T-helper 1 cell treated with Interleukin-12 subunit alpha and Interleukin-12 subunit beta and Interleukin-4 antibody, amounts not matched to agents 30 ng/mL and 1 ng/mL, for 36 hours (primary cell): ENCODE data around the gene VEGFC. TPM values are rescaled to one million over a fixed set of nuclear protein-coding genes. Genes with fewer than 3 reads are reported as not detected.

Experiments used
- intact Hi-C: fragments of 100-400 bp; cut with micrococcal nuclease; formaldehyde crosslinking; loops from one replicate; pipeline ENCODE4 v1.15.1; 2024
- total RNA-seq: library from RNA; stranded (reverse); gene quantifications from 2 replicates; pipeline ENCODE4 v1.2.3, GENCODE V29; 2022

Gene VEGFC, protein sequence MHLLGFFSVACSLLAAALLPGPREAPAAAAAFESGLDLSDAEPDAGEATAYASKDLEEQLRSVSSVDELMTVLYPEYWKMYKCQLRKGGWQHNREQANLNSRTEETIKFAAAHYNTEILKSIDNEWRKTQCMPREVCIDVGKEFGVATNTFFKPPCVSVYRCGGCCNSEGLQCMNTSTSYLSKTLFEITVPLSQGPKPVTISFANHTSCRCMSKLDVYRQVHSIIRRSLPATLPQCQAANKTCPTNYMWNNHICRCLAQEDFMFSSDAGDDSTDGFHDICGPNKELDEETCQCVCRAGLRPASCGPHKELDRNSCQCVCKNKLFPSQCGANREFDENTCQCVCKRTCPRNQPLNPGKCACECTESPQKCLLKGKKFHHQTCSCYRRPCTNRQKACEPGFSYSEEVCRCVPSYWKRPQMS
- not detected in 2 replicates for total RNA-seq

DNA sequence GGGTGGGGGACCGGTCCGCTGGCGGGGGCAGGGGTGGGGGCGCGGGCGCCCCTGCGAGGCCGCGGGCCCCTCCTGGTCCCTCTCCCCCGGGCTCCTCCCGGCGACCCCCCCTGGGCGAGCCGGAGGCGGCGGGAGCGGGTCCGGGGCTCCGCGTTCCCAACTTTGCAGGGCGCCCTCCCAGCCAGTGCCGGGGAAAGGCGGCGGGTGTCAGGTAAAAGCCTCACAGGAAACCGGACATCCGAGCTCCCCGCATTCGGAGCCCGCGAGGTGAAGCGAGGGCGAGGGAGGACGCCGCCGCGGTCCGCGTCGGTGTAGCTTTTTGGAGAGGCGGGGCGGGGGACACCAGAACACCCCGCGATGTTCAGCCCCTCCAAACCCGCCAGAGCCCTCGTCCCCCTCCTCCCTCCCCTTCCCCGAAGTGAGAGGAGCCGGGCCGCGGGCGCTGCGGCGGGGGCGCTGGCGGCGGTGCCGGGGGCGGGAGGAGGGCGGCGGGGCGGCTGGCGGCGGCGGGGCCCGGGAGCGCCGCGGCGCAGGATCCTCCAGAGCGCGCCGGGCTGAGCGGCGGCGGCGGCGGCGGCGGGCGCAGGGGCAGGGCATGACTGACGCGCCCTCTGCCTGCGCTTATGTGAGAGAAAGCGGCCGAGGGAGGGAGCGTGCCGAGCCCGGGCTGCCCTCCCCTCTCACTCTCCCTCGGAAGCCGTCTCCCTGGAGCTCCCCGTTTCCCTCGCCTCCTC is at the start of gene VEGFC:
VEGFC (minus strand) TSS at position 597 of the 734 bp plus-strand sequence. CDS start 611 bp downstream, outside the sequence.
- intact Hi-C loops: no loop called here

DNA sequence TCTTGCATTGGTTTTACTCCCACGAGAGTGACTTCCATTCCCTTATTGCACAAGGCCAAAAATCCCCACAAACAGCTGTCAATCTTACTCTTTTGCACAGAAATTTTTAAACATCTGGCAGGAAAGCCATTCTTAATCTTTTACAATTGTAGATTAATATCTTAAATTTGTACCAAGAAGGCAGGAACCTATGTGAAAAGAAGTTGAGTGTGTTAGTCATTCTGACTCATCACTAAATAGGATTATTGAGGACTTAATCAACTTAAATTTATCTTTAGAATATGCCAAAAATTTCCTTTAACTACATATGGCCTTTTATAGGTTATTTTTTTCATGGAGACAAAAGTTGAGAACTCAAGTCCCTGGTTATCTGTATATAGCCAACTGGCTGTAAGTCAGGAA is 49.0 kb upstream of the VEGFC start:
- intact Hi-C loops: no loop called here

DNA sequence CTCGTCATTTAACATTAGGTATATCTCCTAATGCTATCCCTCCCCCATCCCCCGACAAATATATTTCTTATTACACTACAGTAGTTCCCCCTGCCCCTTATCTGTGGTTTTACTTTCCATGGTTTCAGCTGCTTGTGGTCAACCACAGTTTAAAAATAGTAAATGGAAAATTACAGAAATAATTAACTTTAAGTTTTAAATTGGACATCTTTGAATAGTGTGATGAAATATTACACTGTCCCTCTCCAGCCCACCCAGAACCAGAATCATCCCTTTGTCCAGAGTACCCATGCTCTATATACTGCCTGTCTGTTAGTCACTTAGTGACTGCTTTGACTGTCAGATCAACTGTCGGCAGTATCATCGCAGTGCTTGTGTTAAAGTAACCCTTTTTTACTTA is 47.4 kb upstream of the VEGFC start:
- intact Hi-C loops: no loop called here

DNA sequence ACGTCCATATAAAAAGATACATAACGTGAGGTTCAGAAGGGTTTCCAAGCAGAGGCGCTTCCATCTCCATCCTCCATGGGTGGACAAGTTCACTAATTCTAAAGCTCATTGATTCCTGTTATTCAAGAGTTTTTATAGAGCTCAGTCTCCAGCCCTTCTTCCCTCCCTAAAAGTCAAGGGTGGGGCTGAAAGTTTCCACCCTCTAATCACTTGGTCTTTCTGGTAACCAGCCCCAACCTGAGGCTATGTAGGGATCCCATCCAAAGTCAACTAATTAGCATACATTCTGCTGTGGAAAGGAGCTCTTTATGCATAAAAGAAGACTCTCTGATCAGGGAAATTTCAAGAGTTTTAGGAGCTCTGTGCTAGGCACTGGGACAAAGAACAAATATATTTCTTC is 46.9 kb upstream of the VEGFC start:
- intact Hi-C loops: no loop called here

GRCh38 chr4:176838601-176839433 is 46.1 kb upstream of the VEGFC start:
- intact Hi-C loops: no loop called here

GRCh38 chr4:176837169-176837895 is 44.6 kb upstream of the VEGFC start:
- intact Hi-C loops: no loop called here

GRCh38 chr4:176834531-176834930 is 41.8 kb upstream of the VEGFC start:
- intact Hi-C loops: no loop called here

GRCh38 chr4:176833400-176834175 is 40.9 kb upstream of the VEGFC start:
- intact Hi-C loops: no loop called here

DNA sequence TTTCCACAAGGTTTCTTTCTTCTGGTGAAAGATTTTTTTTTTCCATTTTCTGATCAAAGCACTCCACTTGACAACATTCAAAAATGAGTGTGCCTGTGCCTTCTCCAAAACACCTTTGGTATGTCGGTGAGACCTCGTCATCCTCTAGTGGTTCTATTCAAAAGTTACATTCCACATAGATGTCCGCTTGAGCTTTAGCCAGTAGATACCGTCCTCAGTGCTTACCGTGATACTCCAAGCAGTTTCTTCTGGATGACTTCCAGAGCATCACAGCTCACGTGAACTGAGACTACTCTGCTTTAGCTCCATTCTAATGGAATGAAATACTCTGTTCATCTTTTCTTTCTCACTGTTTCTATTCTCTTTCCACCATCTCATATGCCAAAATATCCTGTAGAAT is 38.2 kb upstream of the VEGFC start:
- intact Hi-C loops: no loop called here

- intact Hi-C loops: no loop called here
Measured at GRCh38 chr4:176825586-176825985, 32.9 kb upstream of the VEGFC start.

- intact Hi-C loops: no loop called here
Measured at GRCh38 chr4:176824645-176825366, 32.1 kb upstream of the VEGFC start.

- intact Hi-C loops: no loop called here
Measured at GRCh38 chr4:176818531-176818930, 25.8 kb upstream of the VEGFC start.

DNA sequence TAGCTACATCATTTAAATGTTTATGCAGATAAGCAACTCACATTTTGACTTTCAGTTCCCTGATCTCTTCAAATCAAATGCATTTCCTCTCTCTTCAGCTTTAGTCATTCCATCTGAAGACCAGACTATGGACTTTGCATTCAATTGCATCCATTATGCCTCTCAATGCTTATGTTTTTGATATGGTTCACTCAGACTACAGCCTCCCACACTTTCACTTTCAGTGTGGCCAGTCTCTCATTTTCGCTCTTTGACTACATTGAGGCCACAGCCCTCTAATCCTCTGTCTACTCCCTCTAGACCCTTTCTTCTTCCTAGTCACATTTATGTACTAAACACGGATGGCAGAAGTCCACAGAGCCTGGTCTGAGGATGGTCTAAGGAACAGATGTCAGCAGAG is 24.5 kb upstream of the VEGFC start:
- intact Hi-C loops: no loop called here

- intact Hi-C loops: no loop called here
Measured at GRCh38 chr4:176814770-176815169, 22.0 kb upstream of the VEGFC start.

- intact Hi-C loops: no loop called here
Measured at GRCh38 chr4:176810481-176811249, 17.9 kb upstream of the VEGFC start.

- intact Hi-C loops: no loop called here
Measured at GRCh38 chr4:176806778-176807375, 14.2 kb upstream of the VEGFC start.

DNA sequence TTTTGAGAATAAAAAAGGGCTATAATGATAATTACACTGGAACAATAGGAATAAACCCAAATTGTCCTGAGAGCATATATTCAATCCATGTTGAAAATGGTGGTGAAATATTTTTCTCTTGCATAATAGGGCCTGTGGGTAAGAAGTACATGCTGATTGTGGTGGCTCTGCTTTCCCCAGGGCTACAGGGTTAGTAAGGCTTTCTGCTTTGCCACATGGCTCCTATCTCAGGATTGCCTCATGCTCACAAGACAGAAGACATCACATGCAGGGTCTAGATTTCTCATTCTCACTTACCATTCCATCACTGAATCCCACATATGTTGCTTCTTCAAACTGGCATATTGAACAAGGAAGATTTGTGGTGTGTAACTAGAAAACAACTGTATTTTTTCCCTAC is 12.4 kb upstream of the VEGFC start:
- intact Hi-C loops: no loop called here

- intact Hi-C loops: no loop called here
Measured at GRCh38 chr4:176800891-176801534, 8.3 kb upstream of the VEGFC start.
